ENCODE results near the gene AGBL4. TPM values are rescaled to one million over a fixed set of nuclear protein-coding genes. Genes with fewer than 3 reads are reported as not detected.

The AGBL4 gene
- total RNA-seq, 1 donor from 2014 or later = 3.1 TPM

- no peak for DNase-seq (ENCODE audit: low spot score, unreplicated experiment)
- no peak overlapping the region for H3K4me3 Mint-ChIP-seq (ENCODE audit: low read depth)
- H3K36me3 Mint-ChIP-seq (ENCODE audit: insufficient read depth) = no peaks in the 10 kb centered on the region
- TF ChIP-seq, protein P1, sequence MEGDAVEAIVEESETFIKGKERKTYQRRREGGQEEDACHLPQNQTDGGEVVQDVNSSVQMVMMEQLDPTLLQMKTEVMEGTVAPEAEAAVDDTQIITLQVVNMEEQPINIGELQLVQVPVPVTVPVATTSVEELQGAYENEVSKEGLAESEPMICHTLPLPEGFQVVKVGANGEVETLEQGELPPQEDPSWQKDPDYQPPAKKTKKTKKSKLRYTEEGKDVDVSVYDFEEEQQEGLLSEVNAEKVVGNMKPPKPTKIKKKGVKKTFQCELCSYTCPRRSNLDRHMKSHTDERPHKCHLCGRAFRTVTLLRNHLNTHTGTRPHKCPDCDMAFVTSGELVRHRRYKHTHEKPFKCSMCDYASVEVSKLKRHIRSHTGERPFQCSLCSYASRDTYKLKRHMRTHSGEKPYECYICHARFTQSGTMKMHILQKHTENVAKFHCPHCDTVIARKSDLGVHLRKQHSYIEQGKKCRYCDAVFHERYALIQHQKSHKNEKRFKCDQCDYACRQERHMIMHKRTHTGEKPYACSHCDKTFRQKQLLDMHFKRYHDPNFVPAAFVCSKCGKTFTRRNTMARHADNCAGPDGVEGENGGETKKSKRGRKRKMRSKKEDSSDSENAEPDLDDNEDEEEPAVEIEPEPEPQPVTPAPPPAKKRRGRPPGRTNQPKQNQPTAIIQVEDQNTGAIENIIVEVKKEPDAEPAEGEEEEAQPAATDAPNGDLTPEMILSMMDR (IDR thresholded peaks at IDR 0.05; ENCODE audit: unreplicated experiment) = no peak
- no peaks in the 10 kb centered on the region for H3K27me3 Mint-ChIP-seq
- H3K4me1 Mint-ChIP-seq (ENCODE audit: low read depth) = no peaks in the 10 kb centered on the region
- H3K9me3 Mint-ChIP-seq (ENCODE audit: low read depth) = no peaks in the 10 kb centered on the region
- no peak overlapping the region for H3K27ac Mint-ChIP-seq
Measured at GRCh38 chr1:48715921-48716320, 1307.8 kb downstream of the AGBL4 start.

- no peaks in the 10 kb centered on the region for H3K36me3 Mint-ChIP-seq (ENCODE audit: insufficient read depth)
- no peak overlapping the region for H3K27ac Mint-ChIP-seq
- no peak overlapping the region for H3K4me3 Mint-ChIP-seq (ENCODE audit: low read depth)
- no peaks in the 10 kb centered on the region for H3K9me3 Mint-ChIP-seq (ENCODE audit: low read depth)
- TF ChIP-seq, protein P1 (IDR thresholded peaks at IDR 0.05; ENCODE audit: unreplicated experiment) = no peak
- no peak for DNase-seq (ENCODE audit: low spot score, unreplicated experiment)
- H3K27me3 Mint-ChIP-seq = no peaks in the 10 kb centered on the region
- no peaks in the 10 kb centered on the region for H3K4me1 Mint-ChIP-seq (ENCODE audit: low read depth)
Measured at GRCh38 chr1:48710915-48711314, 1312.8 kb downstream of the AGBL4 start.

DNA sequence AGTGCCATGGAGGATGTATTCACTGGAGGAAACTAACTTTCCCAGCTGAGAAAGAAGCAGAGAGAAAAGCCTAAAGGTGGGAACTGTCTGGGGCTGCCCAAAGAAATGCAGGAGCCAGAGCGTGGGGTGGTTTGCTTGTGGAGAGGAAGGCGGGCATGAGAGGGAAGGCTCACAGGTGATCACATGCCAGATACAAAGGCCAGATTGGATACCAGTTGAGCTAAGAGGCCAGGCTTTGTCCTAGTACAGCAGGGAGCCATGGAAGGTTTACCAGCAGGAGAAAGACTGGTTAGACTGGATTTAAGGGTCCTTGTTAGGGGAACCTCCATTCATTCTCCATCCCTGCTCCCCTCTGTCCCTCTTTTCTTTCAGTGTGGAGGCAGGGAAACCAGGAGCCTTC, 1313.4 kb downstream of the AGBL4 start:
- H3K9me3 Mint-ChIP-seq (ENCODE audit: low read depth) = no peaks in the 10 kb centered on the region
- H3K27me3 Mint-ChIP-seq = no peaks in the 10 kb centered on the region
- no peak overlapping the region for H3K27ac Mint-ChIP-seq
- TF ChIP-seq, protein P1 (IDR thresholded peaks at IDR 0.05; ENCODE audit: unreplicated experiment) = no peak
- H3K4me1 Mint-ChIP-seq (ENCODE audit: low read depth) = no peaks in the 10 kb centered on the region
- DNase-seq (ENCODE audit: low spot score, unreplicated experiment) = no peak
- no peaks in the 10 kb centered on the region for H3K36me3 Mint-ChIP-seq (ENCODE audit: insufficient read depth)
- H3K4me3 Mint-ChIP-seq (ENCODE audit: low read depth) = no peak overlapping the region

GRCh38 chr1:48704736-48705135, 1319.0 kb downstream of the AGBL4 start:
- no peak overlapping the region for H3K4me3 Mint-ChIP-seq (ENCODE audit: low read depth)
- no peak overlapping the region for H3K27ac Mint-ChIP-seq
- peaks cover 5% of the 10 kb centered on the region for H3K27me3 Mint-ChIP-seq
- TF ChIP-seq, protein P1 (IDR thresholded peaks at IDR 0.05; ENCODE audit: unreplicated experiment) = no peak
- H3K4me1 Mint-ChIP-seq (ENCODE audit: low read depth) = no peaks in the 10 kb centered on the region
- H3K9me3 Mint-ChIP-seq (ENCODE audit: low read depth) = no peaks in the 10 kb centered on the region
- no peak for DNase-seq (ENCODE audit: low spot score, unreplicated experiment)
- no peaks in the 10 kb centered on the region for H3K36me3 Mint-ChIP-seq (ENCODE audit: insufficient read depth)

- Mint-ChIP-seq H3K4me3 (ENCODE audit: low read depth) (no peak overlapping the region), H3K9me3 (ENCODE audit: low read depth) (no peaks in the 10 kb centered on the region), H3K4me1 (ENCODE audit: low read depth) (no peaks in the 10 kb centered on the region), H3K36me3 (ENCODE audit: insufficient read depth) (no peaks in the 10 kb centered on the region), H3K27me3 (peaks cover 8% of the 10 kb centered on the region), H3K27ac (no peak overlapping the region)
- no peak for DNase-seq (ENCODE audit: low spot score, unreplicated experiment)
- TF ChIP-seq, protein P1 (IDR thresholded peaks at IDR 0.05; ENCODE audit: unreplicated experiment) = no peak
Measured at GRCh38 chr1:48701445-48701844, 1322.3 kb downstream of the AGBL4 start.
